OCI-LY1 (cell line): ENCODE results near the gene CCDC117.

Experiments used
- CTCF ChIP-seq: fragments of 200-600 bp; sonication (generic), shearing (Covaris generic); IDR thresholded peaks from 2 replicates; pipeline ENCODE4 v1.5.1; 2017; ENCODE audit warnings: mild to moderate bottlenecking, antibody characterized with exemption, low read length, moderate library complexity, mixed read lengths
- EZH2 ChIP-seq: fragments of 200-600 bp; sonication (generic), shearing (Covaris generic); IDR thresholded peaks from 2 replicates; pipeline ENCODE4 v1.8.0; 2017; ENCODE audit warnings: borderline replicate concordance, mixed run types, mild to moderate bottlenecking, antibody characterized with exemption, low read length, moderate library complexity, mixed read lengths

- no peak for TF ChIP-seq CTCF
- TF ChIP-seq EZH2 = no peak
Measured at GRCh38 chr22:28817919-28818859, 45.7 kb downstream of the CCDC117 start.
